Measurements from ENCODE around the gene GSTA4. TPM values are rescaled to one million over a fixed set of nuclear protein-coding genes. Genes with fewer than 3 reads are reported as not detected.

GSTA4 gene
- total and polyA plus RNA-seq, 2 of the 8 experiments (the other 6 are each of a cell fraction or from before 2014, with no cell fraction given), result 13.9 to 21.6 TPM

GRCh38 chr6:52990342-52990741 is 4.7 kb downstream of the GSTA4 start (continued):
- no peak for TF ChIP-seq SIN3A (conservative IDR thresholded peaks at IDR 0.05 in 1 of 2, IDR thresholded peaks at IDR 0.05 in 1 of 2; ENCODE audit: low read depth in 1 of 2, low read length in 2 of 2)

Measured in H1 (cell line).